Natural killer cell (primary cell): ENCODE measurements around the gene AGL. TPM values are rescaled to one million over a fixed set of nuclear protein-coding genes. Genes with fewer than 3 reads are reported as not detected.

ENCODE experiments used
- ATAC-seq, 3 donors: fragments of 150-1000 bp in 2 of 3; fragments of 200-7000 bp in 1 of 3; cut with Tn5 transposase; 1 replicate in 1 of 3; 2 replicates in 2 of 3; pipeline ENCODE4 v1.10.0; 2021; ENCODE audit warnings: mild to moderate bottlenecking in 2 of 3, moderate library complexity in 2 of 3
- DNase-seq, 2 donors: peaks; one replicate each; pipeline versions ENCODE4 v3.0.0 to v3.0.0-alpha.2; 2013 to 2021; ENCODE audit warnings: mixed read lengths in 1 of 2
- H3K27ac ChIP-seq: one replicate; pipeline ENCODE4 v1.5.1; 2013; ENCODE audit warnings: mild to moderate bottlenecking, low read length
- H3K27me3 ChIP-seq: one replicate; pipeline ENCODE4 v1.6.1; 2013; ENCODE audit warnings: low read length; ENCODE audit not compliant: control insufficient read depth, insufficient read depth
- H3K36me3 ChIP-seq: one replicate; pipeline ENCODE4 v1.6.1; 2013; ENCODE audit warnings: low read length; ENCODE audit not compliant: control insufficient read depth, insufficient read depth
- H3K4me1 ChIP-seq: one replicate; pipeline ENCODE4 v1.6.1; 2013; ENCODE audit warnings: low read length; ENCODE audit not compliant: control insufficient read depth, insufficient read depth
- H3K4me3 ChIP-seq: one replicate; pipeline ENCODE4 v1.5.1; 2013; ENCODE audit warnings: low read length
- H3K9me3 ChIP-seq: one replicate; pipeline ENCODE4 v1.6.1; 2013; ENCODE audit warnings: low read length; ENCODE audit not compliant: control insufficient read depth, insufficient read depth
- H3K27ac Mint-ChIP-seq, 2 donors: one replicate each; pipeline ENCODE4 v1.8.0; 2022; ENCODE audit warnings: mild to moderate bottlenecking in 2 of 2, mixed read lengths in 2 of 2, moderate library complexity in 1 of 2
- H3K27me3 Mint-ChIP-seq, 2 donors: one replicate each; pipeline ENCODE4 v1.8.0; 2022; ENCODE audit warnings: low read depth in 2 of 2, mixed read lengths in 2 of 2
- H3K36me3 Mint-ChIP-seq: one replicate; pipeline ENCODE4 v1.8.0; 2022; ENCODE audit warnings: mixed read lengths
- H3K4me1 Mint-ChIP-seq, 2 donors: one replicate each; pipeline ENCODE4 v1.8.0; 2022; ENCODE audit warnings: mixed read lengths in 2 of 2
- H3K4me3 Mint-ChIP-seq: one replicate; pipeline ENCODE4 v1.8.0; 2022; ENCODE audit warnings: mild to moderate bottlenecking, moderate library complexity, mixed read lengths
- H3K9me3 Mint-ChIP-seq, 2 donors: one replicate each; pipeline ENCODE4 v1.8.0; 2022; ENCODE audit warnings: mixed read lengths in 2 of 2
- CTCF ChIP-seq: fragments of 200-600 bp; IDR thresholded peaks from one replicate; pipeline ENCODE4 v1.8.0; 2022; ENCODE audit warnings: antibody characterized with exemption
- WGBS: methylation state at CpG from one replicate; pipeline ENCODE4 v1.1.7; 2013; ENCODE audit warnings: missing lambda C conversion rate; ENCODE audit not compliant: insufficient coverage; 5-methylcytosine and 5-hydroxymethylcytosine counted together
- intact Hi-C: fragments of 100-400 bp; cut with micrococcal nuclease; formaldehyde crosslinking; loops from one replicate; pipeline ENCODE4 v1.14.2; 2022
- total RNA-seq, 4 donors: library from RNA; stranded (reverse); fragments of 120-200 nt in 1 of 4; gene quantifications; one replicate each; pipeline versions ENCODE4 v1.2.3 to v1.2.4, GENCODE V29; 2013 to 2022

The AGL gene
- total RNA-seq, 3 donors from 2014 or later (not counting 1 experiment from before 2014, with no cell fraction given) = 13.5 to 19.4 (median 15.3) TPM

DNA sequence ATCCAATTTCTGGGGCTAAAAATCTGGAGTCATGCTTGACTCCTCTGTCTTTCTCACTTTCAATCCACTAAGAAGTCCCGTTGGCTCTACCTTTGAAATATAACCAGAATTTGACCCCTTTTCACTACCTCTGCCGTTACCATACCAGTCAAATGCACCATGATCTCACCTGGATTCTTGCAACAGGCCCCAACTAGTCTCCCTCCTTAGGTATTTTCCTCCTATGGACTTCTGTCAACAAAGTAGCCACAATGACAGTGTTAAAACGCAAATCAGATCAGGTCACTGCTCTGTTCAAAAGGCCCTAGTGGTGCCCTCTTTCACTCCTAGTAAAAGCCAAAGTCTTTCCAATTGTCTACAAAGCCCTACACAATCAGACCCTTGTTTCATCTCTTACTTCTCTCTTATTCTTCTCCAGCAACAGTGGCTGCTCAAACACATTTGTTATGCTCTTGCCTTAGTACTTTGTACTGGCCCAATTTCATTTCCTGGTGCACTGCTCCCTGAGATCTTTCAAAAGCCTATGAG is 35.7 kb upstream of the AGL start:
- H3K4me3 ChIP-seq = no peak overlapping the region
- H3K9me3 ChIP-seq = no peaks in the 10 kb centered on the region
- no peak for TF ChIP-seq CTCF
- Mint-ChIP-seq H3K27ac (no peak overlapping the region), H3K4me1 (no peaks in the 10 kb centered on the region), H3K9me3 (no peaks in the 10 kb centered on the region), H3K4me3 (no peak overlapping the region), H3K36me3 (no peaks in the 10 kb centered on the region), H3K27me3 (peaks cover 10 to 12% of the 10 kb centered on the region in 2 donors)
- H3K27me3 ChIP-seq = no peaks in the 10 kb centered on the region
- no peak for DNase-seq
- no peak overlapping the region for H3K27ac ChIP-seq
- ATAC-seq = no peak
- no peaks in the 10 kb centered on the region for H3K36me3 ChIP-seq
- 94% methylated on average over 3 of the region's 3 CpGs for WGBS
- H3K4me1 ChIP-seq = no peaks in the 10 kb centered on the region
- intact Hi-C loops = no loop called here

DNA sequence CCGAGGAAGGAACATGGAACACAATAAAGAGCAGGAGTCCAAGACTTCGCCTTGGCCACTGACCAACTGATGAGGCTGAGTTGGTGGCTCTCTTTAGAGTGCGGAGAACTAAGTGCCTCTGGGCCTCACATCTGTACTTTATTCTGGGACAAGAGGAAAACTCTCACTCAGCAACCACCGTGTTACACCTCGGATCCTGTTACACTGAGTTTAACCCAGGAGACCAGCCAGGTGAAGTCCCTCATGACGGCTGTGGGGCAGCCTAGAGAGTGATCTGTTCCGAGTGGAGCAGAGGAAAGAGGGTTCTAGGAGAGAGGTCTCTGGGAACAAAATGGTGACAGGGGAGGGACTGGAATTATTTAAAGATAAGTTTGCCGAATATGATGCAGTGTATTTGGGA is 33.5 kb upstream of the AGL start:
- peaks cover 3% of the 10 kb centered on the region for H3K4me1 ChIP-seq
- H3K27me3 ChIP-seq = no peaks in the 10 kb centered on the region
- no peaks in the 10 kb centered on the region for H3K36me3 Mint-ChIP-seq
- intact Hi-C loops = no loop called here
- H3K4me3 ChIP-seq = no peak overlapping the region
- TF ChIP-seq CTCF = no peak
- no peak overlapping the region for H3K4me3 Mint-ChIP-seq
- H3K9me3 Mint-ChIP-seq = no peaks in the 10 kb centered on the region
- WGBS = 87% methylated on average over 7 of the region's 8 CpGs
- peaks cover 6 to 11% of the 10 kb centered on the region in 2 donors for H3K4me1 Mint-ChIP-seq
- DNase-seq (no peak), ATAC-seq (no peak)
- H3K27ac Mint-ChIP-seq = no peak overlapping the region
- peaks cover 10 to 12% of the 10 kb centered on the region in 2 donors for H3K27me3 Mint-ChIP-seq
- no peaks in the 10 kb centered on the region for H3K9me3 ChIP-seq
- no peak overlapping the region for H3K27ac ChIP-seq
- no peaks in the 10 kb centered on the region for H3K36me3 ChIP-seq

- Mint-ChIP-seq H3K4me1 (peaks cover 6 to 11% of the 10 kb centered on the region in 2 donors), H3K9me3 (no peaks in the 10 kb centered on the region), H3K27ac (no peak overlapping the region), H3K36me3 (no peaks in the 10 kb centered on the region), H3K27me3 (peaks cover 6 to 12% of the 10 kb centered on the region in 2 donors), H3K4me3 (no peak overlapping the region)
- intact Hi-C loops = no loop called here
- no peak overlapping the region for H3K27ac ChIP-seq
- peaks cover 3% of the 10 kb centered on the region for H3K4me1 ChIP-seq
- H3K36me3 ChIP-seq = no peaks in the 10 kb centered on the region
- ATAC-seq = no peak
- H3K4me3 ChIP-seq = no peak overlapping the region
- no peaks in the 10 kb centered on the region for H3K27me3 ChIP-seq
- WGBS = 80% methylated on average over 1 of the region's 3 CpGs
- TF ChIP-seq CTCF = no peak
- no peaks in the 10 kb centered on the region for H3K9me3 ChIP-seq
- no peak for DNase-seq
These were observed 32.0 kb upstream of the AGL start for GRCh38 chr1:99818063-99818699.

GRCh38 chr1:99820546-99820945 is 29.6 kb upstream of the AGL start:
- no peaks in the 10 kb centered on the region for H3K9me3 ChIP-seq
- no peak overlapping the region for H3K4me3 ChIP-seq
- Mint-ChIP-seq H3K4me3 (no peak overlapping the region), H3K36me3 (no peaks in the 10 kb centered on the region), H3K27ac (no peak overlapping the region), H3K9me3 (no peaks in the 10 kb centered on the region), H3K27me3 (no peaks in the 10 kb centered on the region), H3K4me1 (peaks cover 6 to 11% of the 10 kb centered on the region in 2 donors)
- ATAC-seq (peak in 1 of 3 donors; percentile 45), DNase-seq (peak in 1 of 2 donors; percentile 58)
- 11% methylated on average over 1 of the region's 4 CpGs for WGBS
- no peak overlapping the region for H3K27ac ChIP-seq
- intact Hi-C loops = no loop called here
- no peaks in the 10 kb centered on the region for H3K36me3 ChIP-seq
- no peaks in the 10 kb centered on the region for H3K27me3 ChIP-seq
- no peak for TF ChIP-seq CTCF
- peaks cover 3% of the 10 kb centered on the region for H3K4me1 ChIP-seq
